Neural progenitor cell (in vitro differentiated cells): ENCODE results near the gene COL26A1. TPM values are rescaled to one million over a fixed set of nuclear protein-coding genes. Genes with fewer than 3 reads are reported as not detected.

Experiments
- DNase-seq: peaks from one replicate; pipeline ENCODE4 v3.0.0-alpha.2; 2016; ENCODE audit warnings: low spot score
- H2AFZ ChIP-seq: fragments of 200-600 bp; sonication (generic); replicated peaks from 2 replicates; pipeline ENCODE4 v1.6.1; 2016; ENCODE audit warnings: antibody characterized with exemption
- H3F3A ChIP-seq: fragments of 200-600 bp; sonication (generic); 2 replicates; pipeline ENCODE4 v1.6.1; 2016; ENCODE audit warnings: antibody characterized with exemption, low read depth
- H3K27ac ChIP-seq: fragments of 200-600 bp; sonication (generic); 2 replicates; pipeline ENCODE4 v1.5.1; 2016; ENCODE audit warnings: mild to moderate bottlenecking
- H3K27me3 ChIP-seq: fragments of 200-600 bp; sonication (generic); 2 replicates; pipeline ENCODE4 v1.6.1; 2016; ENCODE audit warnings: mild to moderate bottlenecking, moderate library complexity
- H3K36me3 ChIP-seq: fragments of 200-600 bp; sonication (generic); 2 replicates; pipeline ENCODE4 v1.5.1; 2016
- H3K4me1 ChIP-seq: fragments of 200-600 bp; sonication (generic); 2 replicates; pipeline ENCODE4 v1.6.1; 2016; ENCODE audit warnings: mixed run types
- H3K4me2 ChIP-seq: fragments of 200-600 bp; sonication (generic); 2 replicates; pipeline ENCODE4 v1.6.1; 2016
- H3K4me3 ChIP-seq: fragments of 200-600 bp; sonication (generic); 2 replicates; pipeline ENCODE4 v1.5.1; 2016
- H3K79me2 ChIP-seq: fragments of 200-600 bp; sonication (generic); 2 replicates; pipeline ENCODE4 v1.6.1; 2016; ENCODE audit warnings: low read depth
- H3K9ac ChIP-seq: fragments of 200-600 bp; sonication (generic); 2 replicates; pipeline ENCODE4 v1.6.1; 2016
- H3K9me3 ChIP-seq: fragments of 200-600 bp; sonication (generic); 2 replicates; pipeline ENCODE4 v1.5.1; 2016; ENCODE audit warnings: low read depth
- H4K20me1 ChIP-seq: fragments of 200-600 bp; sonication (generic); 2 replicates; pipeline ENCODE4 v1.6.1; 2016; ENCODE audit warnings: low read depth
- H3K27ac Mint-ChIP-seq: 3 replicates; pipeline ENCODE4 v1.8.0; 2021; ENCODE audit warnings: mixed read lengths
- H3K27me3 Mint-ChIP-seq: 2 replicates; pipeline ENCODE4 v1.8.0; 2022; ENCODE audit warnings: low read depth, mild to moderate bottlenecking, inconsistent platforms, moderate library complexity, mixed read lengths; ENCODE audit not compliant: insufficient read depth
- H3K36me3 Mint-ChIP-seq: 3 replicates; pipeline ENCODE4 v1.8.0; 2021; ENCODE audit warnings: mixed read lengths
- H3K4me1 Mint-ChIP-seq: 3 replicates; pipeline ENCODE4 v1.8.0; 2021; ENCODE audit warnings: mixed read lengths
- H3K4me3 Mint-ChIP-seq: 3 replicates; pipeline ENCODE4 v1.8.0; 2021; ENCODE audit warnings: mild to moderate bottlenecking, moderate library complexity, mixed read lengths
- H3K9me3 Mint-ChIP-seq: 3 replicates; pipeline ENCODE4 v1.8.0; 2020; ENCODE audit warnings: mixed read lengths
- EZH2 ChIP-seq: fragments of 200-600 bp; sonication (generic); IDR thresholded peaks from 2 replicates; pipeline ENCODE4 v1.6.1; 2017; ENCODE audit warnings: antibody characterized with exemption, mild to moderate bottlenecking, moderate library complexity
- EZH2phosphoT487 ChIP-seq: fragments of 200-600 bp; sonication (generic); IDR thresholded peaks from 2 replicates; pipeline ENCODE4 v1.6.1; 2017; ENCODE audit warnings: antibody characterized with exemption
- total RNA-seq: library from RNA; depleted of rRNA; stranded (reverse); fragments of >200 nt; gene quantifications from 2 replicates; pipeline ENCODE4 v1.2.3, GENCODE V29; 2015; ENCODE audit warnings: low replicate concordance
- TF ChIP-seq, protein P1 (sequence below): fragments of 200-600 bp; sonication (generic); IDR thresholded peaks from 2 replicates; pipeline ENCODE4 v1.5.1; 2017; ENCODE audit warnings: antibody characterized with exemption, mild to moderate bottlenecking

The COL26A1 gene
- total RNA-seq, 1 donor from 2014 or later: 26.7 TPM

DNA sequence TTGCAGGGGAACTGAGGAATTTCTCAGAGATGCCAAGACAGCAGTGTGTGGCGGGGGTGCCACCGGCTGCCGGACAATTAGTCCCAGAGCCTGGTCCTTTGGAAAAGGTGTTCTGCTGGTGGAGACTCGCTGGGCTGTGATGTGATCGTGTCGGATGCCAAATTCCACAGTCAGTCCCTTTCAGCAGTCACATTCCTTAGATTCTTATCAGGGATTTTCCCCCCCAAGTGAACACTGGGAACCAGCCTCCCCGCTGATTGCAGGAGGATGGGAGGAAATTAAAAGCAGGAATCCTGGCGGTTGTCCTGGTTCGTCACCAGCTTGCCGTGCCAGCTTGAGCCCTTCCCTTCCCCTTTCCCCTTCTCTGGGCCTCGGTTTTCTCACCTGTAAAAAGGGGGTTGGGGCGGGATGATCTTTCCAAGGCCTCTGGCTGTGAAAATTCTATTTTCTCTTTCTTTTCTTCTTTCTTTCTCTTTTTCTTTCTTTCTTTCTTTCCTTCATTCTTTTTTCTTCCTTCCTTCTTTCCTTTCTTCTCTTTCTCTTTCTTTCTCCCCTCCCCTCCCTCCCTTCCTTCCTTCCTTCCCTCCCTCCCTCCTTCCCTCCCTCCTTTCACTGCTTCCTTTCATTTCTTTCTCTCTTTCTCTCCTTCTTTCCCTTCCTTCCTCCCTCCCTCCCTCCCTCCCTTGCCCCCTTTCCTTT lies 39.6 kb downstream of the COL26A1 start:
- H3K4me3 ChIP-seq: peak overlapping the region; percentile 17
- peaks cover 3% of the 10 kb centered on the region for H3K27me3 Mint-ChIP-seq
- H3K79me2 ChIP-seq: peaks cover 26% of the 10 kb centered on the region
- H3K4me1 ChIP-seq: peaks cover 26% of the 10 kb centered on the region
- TF ChIP-seq, protein P1, sequence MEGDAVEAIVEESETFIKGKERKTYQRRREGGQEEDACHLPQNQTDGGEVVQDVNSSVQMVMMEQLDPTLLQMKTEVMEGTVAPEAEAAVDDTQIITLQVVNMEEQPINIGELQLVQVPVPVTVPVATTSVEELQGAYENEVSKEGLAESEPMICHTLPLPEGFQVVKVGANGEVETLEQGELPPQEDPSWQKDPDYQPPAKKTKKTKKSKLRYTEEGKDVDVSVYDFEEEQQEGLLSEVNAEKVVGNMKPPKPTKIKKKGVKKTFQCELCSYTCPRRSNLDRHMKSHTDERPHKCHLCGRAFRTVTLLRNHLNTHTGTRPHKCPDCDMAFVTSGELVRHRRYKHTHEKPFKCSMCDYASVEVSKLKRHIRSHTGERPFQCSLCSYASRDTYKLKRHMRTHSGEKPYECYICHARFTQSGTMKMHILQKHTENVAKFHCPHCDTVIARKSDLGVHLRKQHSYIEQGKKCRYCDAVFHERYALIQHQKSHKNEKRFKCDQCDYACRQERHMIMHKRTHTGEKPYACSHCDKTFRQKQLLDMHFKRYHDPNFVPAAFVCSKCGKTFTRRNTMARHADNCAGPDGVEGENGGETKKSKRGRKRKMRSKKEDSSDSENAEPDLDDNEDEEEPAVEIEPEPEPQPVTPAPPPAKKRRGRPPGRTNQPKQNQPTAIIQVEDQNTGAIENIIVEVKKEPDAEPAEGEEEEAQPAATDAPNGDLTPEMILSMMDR: no peak
- no peak for TF ChIP-seq EZH2phosphoT487
- peak overlapping the region; percentile 41 for H3K4me3 Mint-ChIP-seq
- no peaks in the 10 kb centered on the region for H3K9me3 ChIP-seq
- H2AFZ ChIP-seq: no peak overlapping the region
- no peaks in the 10 kb centered on the region for H3K27me3 ChIP-seq
- H3K4me2 ChIP-seq: peak overlapping the region; percentile 72
- H3K27ac ChIP-seq: peak overlapping the region; percentile 98
- peaks cover 70% of the 10 kb centered on the region for H3K4me1 Mint-ChIP-seq
- peaks cover 1% of the 10 kb centered on the region for H3K9me3 Mint-ChIP-seq
- H3K9ac ChIP-seq: no peak overlapping the region
- peak; percentile 95 for DNase-seq
- H4K20me1 ChIP-seq: no peaks in the 10 kb centered on the region
- peak overlapping the region; percentile 98 for H3K27ac Mint-ChIP-seq
- peaks cover 40% of the 10 kb centered on the region for H3F3A ChIP-seq
- H3K36me3 Mint-ChIP-seq: peaks cover 3% of the 10 kb centered on the region
- no peaks in the 10 kb centered on the region for H3K36me3 ChIP-seq

DNA sequence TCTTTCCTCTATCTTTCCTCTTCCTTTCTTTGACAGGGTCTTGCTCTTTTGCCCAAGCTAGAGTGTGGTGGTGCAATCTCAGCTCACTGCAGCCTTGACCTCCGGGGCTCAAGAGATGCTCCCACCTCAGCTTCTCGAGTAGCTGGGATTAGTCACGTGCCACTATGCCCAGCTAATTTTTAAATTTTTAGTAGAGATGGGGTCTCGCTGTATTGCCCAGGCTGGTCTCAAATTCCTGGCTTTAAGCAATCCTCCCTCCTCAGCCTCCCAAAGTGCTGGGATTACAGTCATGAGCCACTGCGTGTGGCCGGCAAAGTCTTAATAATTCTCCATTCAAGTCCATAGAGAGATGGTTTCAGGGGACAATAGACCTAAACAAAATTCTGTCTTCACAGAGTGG lies 40.2 kb downstream of the COL26A1 start:
- Mint-ChIP-seq H3K27me3 (no peaks in the 10 kb centered on the region), H3K4me3 (no peak overlapping the region), H3K36me3 (peaks cover 7% of the 10 kb centered on the region), H3K9me3 (peaks cover 6% of the 10 kb centered on the region), H3K27ac (peak overlapping the region; percentile 87), H3K4me1 (peaks cover 70% of the 10 kb centered on the region)
- DNase-seq: no peak
- H2AFZ ChIP-seq: no peak overlapping the region
- H3K9ac ChIP-seq: no peak overlapping the region
- H3K4me2 ChIP-seq: peak overlapping the region; percentile 72
- TF ChIP-seq EZH2: no peak
- no peak for TF ChIP-seq EZH2phosphoT487
- TF ChIP-seq, protein P1: no peak
- H3K79me2 ChIP-seq: peaks cover 23% of the 10 kb centered on the region
- no peak overlapping the region for H3K4me3 ChIP-seq
- no peaks in the 10 kb centered on the region for H4K20me1 ChIP-seq
- peaks cover 26% of the 10 kb centered on the region for H3K4me1 ChIP-seq
- H3K9me3 ChIP-seq: no peaks in the 10 kb centered on the region
- peaks cover 35% of the 10 kb centered on the region for H3F3A ChIP-seq
- H3K27ac ChIP-seq: peak overlapping the region; percentile 98
- H3K36me3 ChIP-seq: no peaks in the 10 kb centered on the region
- H3K27me3 ChIP-seq: no peaks in the 10 kb centered on the region

DNA sequence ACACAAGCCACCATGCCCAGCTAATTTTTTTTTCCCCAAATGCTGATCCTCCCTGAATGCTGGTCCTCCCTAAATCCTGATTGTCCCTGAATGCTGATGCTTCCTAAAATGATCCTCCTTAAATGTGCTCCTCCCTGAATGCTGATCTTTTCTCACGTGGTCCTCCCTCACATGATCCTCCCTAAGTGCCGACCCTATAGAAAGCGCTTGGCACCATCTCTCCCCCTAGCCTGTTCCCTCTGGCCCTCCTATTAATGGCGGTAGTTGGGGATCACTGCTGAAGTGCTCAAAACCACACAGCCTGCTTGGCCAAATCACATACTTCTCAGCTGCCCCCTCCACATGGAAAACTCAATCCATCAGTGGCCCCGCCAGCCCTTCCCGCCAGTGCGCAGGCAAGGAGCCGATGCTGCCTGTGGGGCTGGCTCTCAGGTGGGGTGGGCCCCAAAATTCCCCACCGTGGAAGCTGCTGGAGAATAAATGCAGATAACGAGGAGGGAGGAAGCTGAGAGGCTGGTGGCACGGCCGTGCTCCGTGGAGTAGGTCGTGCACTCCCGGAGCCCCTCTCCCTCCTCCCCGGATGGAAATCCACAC lies 42.9 kb downstream of the COL26A1 start:
- peaks cover 11% of the 10 kb centered on the region for H3K79me2 ChIP-seq
- no peak overlapping the region for H3K27ac ChIP-seq
- H3K9ac ChIP-seq: no peak overlapping the region
- DNase-seq: no peak
- H3K4me3 ChIP-seq: no peak overlapping the region
- no peaks in the 10 kb centered on the region for H3K36me3 ChIP-seq
- peaks cover 18% of the 10 kb centered on the region for H3K4me1 ChIP-seq
- Mint-ChIP-seq H3K4me3 (peak overlapping the region; percentile 31), H3K36me3 (peaks cover 25% of the 10 kb centered on the region), H3K9me3 (peaks cover 30% of the 10 kb centered on the region), H3K4me1 (peaks cover 56% of the 10 kb centered on the region), H3K27me3 (peaks cover 5% of the 10 kb centered on the region), H3K27ac (peak overlapping the region; percentile 87)
- no peak for TF ChIP-seq EZH2phosphoT487
- TF ChIP-seq EZH2: no peak
- TF ChIP-seq, protein P1: no peak
- no peak overlapping the region for H3K4me2 ChIP-seq
- H4K20me1 ChIP-seq: no peaks in the 10 kb centered on the region
- H3F3A ChIP-seq: peaks cover 30% of the 10 kb centered on the region
- no peak overlapping the region for H2AFZ ChIP-seq
- H3K27me3 ChIP-seq: no peaks in the 10 kb centered on the region
- no peaks in the 10 kb centered on the region for H3K9me3 ChIP-seq
